K562 (cell line): ENCODE data around the gene ZNF891. TPM values are rescaled to one million over a fixed set of nuclear protein-coding genes. Genes with fewer than 3 reads are reported as not detected.

Experiments
- CBX5 ChIP-seq: IDR thresholded peaks from 2 replicates; pipeline ENCODE4 v1.6.1; 2014; ENCODE audit warnings: low read depth, borderline replicate concordance
- CCAR2 ChIP-seq: fragments of 200-400 bp; formaldehyde crosslinking; IDR thresholded peaks from 2 replicates; pipeline ENCODE4 v1.6.1; 2017; ENCODE audit warnings: mild to moderate bottlenecking, low read depth, low read length
- DLX4 ChIP-seq: fragments of 250-450 bp; sonication (Bioruptor Pico); IDR thresholded peaks from 2 replicates; pipeline ENCODE4 v1.6.1; 2021; ENCODE audit warnings: mild to moderate bottlenecking
- ELK3 ChIP-seq: fragments of 450-650 bp; formaldehyde crosslinking; IDR thresholded peaks from 2 replicates; pipeline ENCODE4 v1.4.0; 2020; ENCODE audit warnings: mild to moderate bottlenecking
- IRF2 ChIP-seq: sonication (generic); formaldehyde crosslinking; IDR thresholded peaks from 2 replicates; pipeline ENCODE4 v1.8.1; 2022; ENCODE audit warnings: mild to moderate bottlenecking, missing genetic modification reagents
- MAX ChIP-seq: sonication (generic); formaldehyde crosslinking; IDR thresholded peaks from 2 replicates; pipeline ENCODE4 v1.9.0; 2022; ENCODE audit warnings: mild to moderate bottlenecking, missing genetic modification reagents
- MCM5 ChIP-seq: fragments of 450-650 bp; IDR thresholded peaks from 2 replicates; pipeline ENCODE4 v1.6.1; 2016; ENCODE audit warnings: low read depth
- MEF2D ChIP-seq: conservative IDR thresholded peaks from 2 replicates; pipeline ENCODE4 v1.6.1; 2016; ENCODE audit warnings: low read depth, missing genetic modification characterization, missing compliant biosample characterization
- MTA3 ChIP-seq: fragments of 450-650 bp; formaldehyde crosslinking; IDR thresholded peaks from 2 replicates; pipeline ENCODE4 v1.6.1; 2017; ENCODE audit warnings: mild to moderate bottlenecking, borderline replicate concordance
- NFIX ChIP-seq: fragments of 250-450 bp; sonication (Bioruptor Pico); IDR thresholded peaks from 2 replicates; pipeline ENCODE4 v1.4.0; 2020; ENCODE audit warnings: low read depth, mild to moderate bottlenecking, moderate library complexity
- PRPF4 ChIP-seq: fragments of 200-400 bp; formaldehyde crosslinking; IDR thresholded peaks from one replicate; pipeline ENCODE4 v1.6.1; 2017; ENCODE audit warnings: low read length, low read depth, mild to moderate bottlenecking; ENCODE audit not compliant: insufficient read depth, poor library complexity, severe bottlenecking
- RBM17 ChIP-seq: fragments of 200-400 bp; formaldehyde crosslinking; IDR thresholded peaks from 2 replicates; pipeline ENCODE4 v1.6.1; 2017; ENCODE audit warnings: low read depth, mild to moderate bottlenecking, low read length, borderline replicate concordance
- SFPQ ChIP-seq: fragments of 200-400 bp; formaldehyde crosslinking; IDR thresholded peaks from 2 replicates; pipeline ENCODE4 v1.6.1; 2017; ENCODE audit warnings: mild to moderate bottlenecking, low read depth, low read length, moderate library complexity
- SMAD4 ChIP-seq: fragments of 250-450 bp; sonication (Bioruptor Pico); conservative IDR thresholded peaks from 2 replicates; pipeline ENCODE4 v1.8.0; 2021; ENCODE audit warnings: inconsistent platforms, mild to moderate bottlenecking, moderate library complexity
- TCF7L2 ChIP-seq: fragments of 150-350 bp; IDR thresholded peaks from 2 replicates; pipeline ENCODE4 v1.6.1; 2016; ENCODE audit warnings: low read depth, mild to moderate bottlenecking, low read length, moderate library complexity
- THRB ChIP-seq: fragments of 450-650 bp; formaldehyde crosslinking; conservative IDR thresholded peaks from 2 replicates; pipeline ENCODE4 v1.4.0; 2022; ENCODE audit warnings: mild to moderate bottlenecking, missing genetic modification characterization
- ZBTB7A ChIP-seq: IDR thresholded peaks from 2 replicates; pipeline ENCODE4 v1.6.1; 2011; ENCODE audit warnings: low read depth, mild to moderate bottlenecking, low read length, moderate library complexity, borderline replicate concordance; ENCODE audit not compliant: control insufficient read depth
- ZNF639 ChIP-seq, 2 experiments: fragments of 200-800 bp in 1 of 2; sonication (Bioruptor generic) in 1 of 2; sonication (generic) in 1 of 2; formaldehyde crosslinking in 1 of 2; IDR thresholded peaks in 1 of 2; conservative IDR thresholded peaks in 1 of 2; 2 replicates each; pipeline versions ENCODE4 v1.5.0 to v1.6.1; 2016 to 2020; ENCODE audit warnings: missing compliant biosample characterization in 1 of 2, missing genetic modification characterization in 1 of 2, missing genetic modification reagents in 1 of 2
- ZNF766 ChIP-seq: fragments of 200-800 bp; sonication (Bioruptor generic); conservative IDR thresholded peaks from 2 replicates; pipeline ENCODE4 v1.6.1; 2016; ENCODE audit warnings: missing genetic modification characterization, missing compliant biosample characterization
- polyA plus RNA-seq, 8 experiments: library from polyadenylated mRNA; depleted of rRNA in 4 of 8; stranded (reverse) in 5 of 8; unstranded in 3 of 8; fragments of >200 nt; fragmentation: Nextera tagmentation in 2 of 8; fragmentation: Illumina TruSeq in 1 of 8; extraction: Ambion mirVana in 2 of 8; extraction: Trizol in 1 of 8; gene quantifications; 2 replicates each; pipeline versions ENCODE4 v1.2.1 to v1.2.3, GENCODE V29; 2011 to 2014; ENCODE audit warnings: inconsistent platforms in 1 of 8, missing spikeins in 1 of 8
- total RNA-seq, 7 experiments: library from RNA; depleted of rRNA in 6 of 7; stranded (reverse); fragments of >200 nt in 6 of 7; fragmentation: Illumina TruSeq in 2 of 7; extraction: Trizol in 2 of 7; gene quantifications; 2 replicates each; pipeline versions ENCODE4 v1.2.1 to v1.2.3, GENCODE V29; 2011 to 2021; ENCODE audit warnings: low replicate concordance in 1 of 7

The ZNF891 gene
- total and polyA plus RNA-seq, 9 of the 15 experiments (the other 6 are each of a cell fraction or from before 2014, with no cell fraction given), result 0.41 to 2.0 (median 1.3) TPM

- no peak for TF ChIP-seq CCAR2
- no peak for TF ChIP-seq PRPF4
- TF ChIP-seq ZNF639 (CRISPR knock-in tag; conservative IDR thresholded peaks at IDR 0.05 in 1 of 2, IDR thresholded peaks at IDR 0.05 in 1 of 2), result peak in 1 of 2 experiments; percentile 52; a peak in 1 of 4 replicates
- no peak for TF ChIP-seq NFIX (CRISPR knock-in tag)
- TF ChIP-seq ZNF766 (CRISPR knock-in tag), result peak; percentile 81
- 0 out of 2 replicates have a peak, but pooled peaks have one; percentile 20 for TF ChIP-seq MEF2D (tag)
- peak; percentile 60; the same call in 1 of the 2 replicates for TF ChIP-seq MTA3
- TF ChIP-seq SMAD4 (CRISPR knock-in tag), result peak; percentile 79; the same call in 1 of the 2 replicates
- TF ChIP-seq CBX5, result 0 out of 2 replicates have a peak, but pooled peaks have one; percentile 34
- no peak for TF ChIP-seq RBM17
- TF ChIP-seq ZBTB7A, result peak; percentile 92; the same call in 1 of the 2 replicates
- TF ChIP-seq THRB (CRISPR knock-in tag), result no peak
- TF ChIP-seq IRF2, result no peak
- no peak for TF ChIP-seq SFPQ
- TF ChIP-seq MAX (CRISPR knock-in tag), result peak; percentile 82
- no peak; the same call in 1 of the 2 replicates for TF ChIP-seq TCF7L2
- no peak for TF ChIP-seq MCM5
- TF ChIP-seq ELK3, result no peak
- TF ChIP-seq DLX4, result no peak
These were observed 49.5 kb downstream of the ZNF891 start, which contains the start of gene ZNF140 (continued) for GRCh38 chr12:133080368-133081158.
